ENCODE results near the gene ATG4C.
A peak's percentile ranks its signal among the peaks of the same experiment; 100 is the strongest.
"Not testable (repeated sequence)": the region's sequence is repeated elsewhere in the genome, so short reads cannot be mapped to it uniquely, and the experiment has no call there.

Gene ATG4C, protein sequence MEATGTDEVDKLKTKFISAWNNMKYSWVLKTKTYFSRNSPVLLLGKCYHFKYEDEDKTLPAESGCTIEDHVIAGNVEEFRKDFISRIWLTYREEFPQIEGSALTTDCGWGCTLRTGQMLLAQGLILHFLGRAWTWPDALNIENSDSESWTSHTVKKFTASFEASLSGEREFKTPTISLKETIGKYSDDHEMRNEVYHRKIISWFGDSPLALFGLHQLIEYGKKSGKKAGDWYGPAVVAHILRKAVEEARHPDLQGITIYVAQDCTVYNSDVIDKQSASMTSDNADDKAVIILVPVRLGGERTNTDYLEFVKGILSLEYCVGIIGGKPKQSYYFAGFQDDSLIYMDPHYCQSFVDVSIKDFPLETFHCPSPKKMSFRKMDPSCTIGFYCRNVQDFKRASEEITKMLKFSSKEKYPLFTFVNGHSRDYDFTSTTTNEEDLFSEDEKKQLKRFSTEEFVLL
- total RNA-seq: 4.4 to 9.9 reads per million in 2 donors

- DNase-seq: peak; percentile 75 to 99 (median 90)
Measured at GRCh38 chr1:62783736-62784508, at the start of gene ATG4C. TSS of gene ATG4C (plus strand) at chr1:62784132. CDS start at chr1:62803787, 19,655 bp downstream.

DNA sequence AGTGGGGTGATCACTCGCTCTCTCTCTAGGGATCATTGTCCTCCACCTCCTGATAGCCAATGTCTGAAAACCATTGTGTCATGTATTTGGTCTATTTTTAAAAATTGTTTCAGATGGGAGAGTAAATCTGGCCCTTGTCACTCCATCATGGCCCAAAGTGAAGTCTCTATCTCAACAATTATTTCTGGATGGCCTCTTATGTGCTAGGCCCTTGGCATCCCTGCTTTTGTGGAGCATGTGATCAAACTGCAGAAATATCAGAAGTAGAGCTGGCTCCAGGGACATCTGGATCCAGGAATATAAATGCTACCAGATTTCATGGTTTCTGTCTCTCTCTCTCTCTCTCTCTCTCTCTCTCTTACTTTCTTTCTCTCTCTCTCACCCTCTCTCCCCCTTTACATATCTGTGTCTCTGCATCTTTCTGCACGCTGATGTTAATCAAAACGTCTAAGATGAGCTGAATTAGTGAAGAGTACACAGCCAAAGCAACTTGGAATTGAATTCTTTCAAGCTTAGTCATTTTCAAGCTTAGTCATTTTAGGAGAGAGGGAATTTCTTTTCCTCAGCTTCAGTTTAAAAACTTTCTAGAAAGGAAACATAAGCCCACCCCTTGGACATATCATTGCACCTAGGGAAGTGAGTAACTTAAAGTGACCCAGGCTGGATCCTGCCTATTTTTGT, 48.3 kb upstream of the ATG4C start:
- no peak for DNase-seq

GRCh38 chr1:62740701-62741100, 43.2 kb upstream of the ATG4C start:
- peak in 1 of 5 experiments; percentile 22 for DNase-seq

GRCh38 chr1:62744611-62745577, 39.0 kb upstream of the ATG4C start:
- no peak for DNase-seq

GRCh38 chr1:62746086-62746808, 37.7 kb upstream of the ATG4C start:
- DNase-seq: peak in 2 of 5 experiments; percentile 7 to 59

DNA sequence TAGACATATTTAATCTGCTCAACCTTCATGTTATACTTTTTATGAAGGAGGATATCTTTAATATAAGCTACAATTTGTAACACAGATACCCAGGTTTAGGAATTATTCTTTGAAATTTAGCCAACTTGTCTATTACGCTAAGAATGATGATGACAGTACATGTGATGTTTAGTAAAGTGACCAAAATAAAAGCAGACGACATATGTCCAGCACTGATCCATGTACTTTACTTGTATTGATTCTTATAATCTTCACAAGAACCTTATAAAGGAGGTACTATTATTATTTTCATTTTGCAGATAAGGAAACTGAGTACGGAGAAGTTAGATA, 37.2 kb upstream of the ATG4C start:
- no peak for DNase-seq

- DNase-seq: no peak
Measured at GRCh38 chr1:62753031-62753965, 30.6 kb upstream of the ATG4C start.

DNA sequence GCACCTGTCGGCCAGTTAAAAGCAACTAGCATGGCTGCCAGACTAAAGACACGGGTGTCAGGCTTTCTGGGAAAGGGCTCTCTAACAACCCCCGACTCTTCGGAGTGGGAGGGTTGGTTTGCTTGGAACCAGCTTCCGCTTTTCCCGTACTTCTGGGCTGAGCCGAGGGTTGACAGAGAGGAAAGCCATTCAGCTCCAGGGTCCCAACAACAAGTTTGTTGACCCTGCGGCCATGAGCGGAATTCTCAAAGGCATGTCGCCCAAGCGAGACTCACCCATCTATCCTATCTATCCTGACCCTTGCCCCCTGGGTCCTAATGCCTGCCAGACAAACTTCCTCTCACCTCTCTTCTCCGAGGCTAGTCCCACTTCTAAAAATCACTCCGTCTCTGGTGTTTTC, 29.0 kb upstream of the ATG4C start:
- not testable (repeated sequence) for DNase-seq

GRCh38 chr1:62756255-62756884, 27.6 kb upstream of the ATG4C start:
- not testable (repeated sequence) for DNase-seq

DNA sequence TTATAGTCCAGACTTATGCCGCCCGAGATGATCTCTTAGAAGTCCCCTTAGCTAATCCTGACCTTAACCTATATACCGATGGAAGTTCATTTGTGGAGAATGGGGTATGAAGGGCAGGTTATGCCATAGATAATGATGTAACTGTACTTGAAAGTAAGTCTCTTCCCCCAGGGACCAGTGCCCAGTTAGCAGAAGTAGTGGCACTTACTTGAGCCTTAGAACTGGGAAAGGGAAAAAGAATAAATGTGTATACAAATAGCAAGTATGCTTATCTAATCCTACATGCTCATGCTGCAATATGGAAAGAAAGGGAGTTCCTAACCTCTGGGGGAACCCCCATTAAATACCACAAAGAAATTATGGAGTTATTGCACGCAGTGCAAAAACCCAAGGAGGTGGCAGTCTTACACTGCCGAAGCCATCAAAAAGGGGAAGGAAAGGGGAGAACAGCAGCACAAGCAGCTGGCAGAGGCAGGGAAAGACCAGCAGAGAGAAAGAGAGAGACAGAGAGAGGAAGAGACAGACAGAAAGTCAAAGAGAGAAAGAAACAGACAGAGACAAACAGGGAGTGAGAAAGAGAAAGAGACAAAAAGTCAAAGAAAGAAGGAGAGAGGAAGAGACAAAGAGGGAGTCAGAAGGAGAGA, 24.6 kb upstream of the ATG4C start:
- not testable (repeated sequence) for DNase-seq

GRCh38 chr1:62760021-62760782, 23.7 kb upstream of the ATG4C start:
- not testable (repeated sequence) for DNase-seq

DNA sequence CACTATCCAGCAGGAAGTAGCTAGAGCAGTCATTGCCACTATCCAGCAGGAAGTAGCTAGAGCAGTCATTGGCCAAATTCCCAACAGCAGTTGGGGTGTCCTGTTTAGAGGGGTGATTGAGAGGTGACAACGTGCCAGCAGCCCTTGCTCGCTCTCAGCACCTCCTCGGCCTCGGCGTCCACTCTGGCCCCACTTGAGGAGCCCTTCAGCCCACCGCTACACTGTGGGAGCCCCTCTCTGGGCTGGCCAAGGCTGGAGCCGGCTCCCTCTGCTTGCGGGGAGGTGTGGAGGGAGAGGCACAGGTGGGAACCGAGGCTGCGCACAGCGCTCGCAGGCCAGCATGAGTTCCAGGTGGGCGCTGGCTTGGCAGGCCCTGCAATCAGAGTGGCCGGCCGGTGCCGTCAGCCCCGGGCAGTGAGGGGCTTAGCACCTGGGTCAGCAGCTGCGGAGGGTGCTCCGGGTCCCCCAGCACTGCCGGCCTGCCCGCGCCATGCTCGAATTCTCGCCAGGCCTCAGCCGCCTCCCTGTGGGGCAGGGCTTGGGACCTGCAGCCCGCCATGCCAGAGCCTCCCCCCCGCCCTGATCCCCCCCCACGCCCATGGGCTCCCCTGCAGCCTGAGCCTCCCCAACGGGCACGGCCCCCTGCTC, 22.6 kb upstream of the ATG4C start:
- DNase-seq: not testable (repeated sequence)

GRCh38 chr1:62762027-62762426, 21.9 kb upstream of the ATG4C start:
- DNase-seq: not testable (repeated sequence)

GRCh38 chr1:62765981-62766380, 18.0 kb upstream of the ATG4C start:
- DNase-seq: no peak

- DNase-seq: not testable (repeated sequence)
Measured at GRCh38 chr1:62768551-62768950, 15.4 kb upstream of the ATG4C start.

DNA sequence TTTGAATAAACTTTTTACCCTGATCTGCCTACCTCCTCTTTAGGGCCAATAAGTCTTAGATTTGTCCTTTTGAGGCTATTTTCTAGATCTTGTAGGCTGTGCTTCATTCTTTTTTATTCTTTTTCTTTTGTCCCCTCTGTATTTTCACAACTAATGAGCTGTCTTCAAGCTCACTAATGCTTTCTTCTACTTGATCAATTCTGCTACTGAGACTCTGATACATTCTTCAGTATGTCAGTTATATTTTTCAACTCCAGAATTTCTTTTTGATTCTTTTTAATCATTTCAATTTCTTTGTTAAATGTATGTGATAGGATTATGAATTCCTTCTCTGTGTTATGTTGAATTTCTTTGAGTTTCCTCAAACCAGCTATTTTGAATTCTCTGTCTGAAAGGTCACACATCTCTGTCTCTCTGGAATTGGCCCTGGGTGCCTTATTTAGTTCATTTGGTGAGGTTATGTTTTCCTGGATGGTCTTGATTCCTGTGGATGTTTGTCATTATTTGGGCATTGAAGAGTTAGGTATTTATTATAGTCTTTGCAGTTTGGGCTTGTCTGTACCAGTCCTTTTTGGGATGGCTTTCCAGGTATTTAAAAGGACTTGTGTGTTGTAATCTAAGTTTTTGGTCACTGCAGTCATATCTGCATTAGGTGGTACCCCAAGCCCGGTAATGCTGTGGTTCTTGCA, 11.2 kb upstream of the ATG4C start:
- no peak for DNase-seq

GRCh38 chr1:62774006-62774405, 9.9 kb upstream of the ATG4C start:
- DNase-seq: no peak
